Hematopoietic multipotent progenitor cell treated with erythropoietin and hydrocortisone succinate and interleukin-3 and kit ligand, for 6 days (in vitro differentiated cells): ENCODE measurements around the gene PTPRN2.
"Not testable (repeated sequence)": the region's sequence is repeated elsewhere in the genome, so short reads cannot be mapped to it uniquely, and the experiment has no call there.

ENCODE experiments used
- DNase-seq: peaks from one replicate; pipeline ENCODE4 v3.0.0-alpha.2; 2015

Gene PTPRN2

GRCh38 chr7:157752832-157753291 lies 834.8 kb downstream of the PTPRN2 start:
- DNase-seq, result no peak

GRCh38 chr7:157751951-157752673 lies 835.5 kb downstream of the PTPRN2 start:
- no peak for DNase-seq

GRCh38 chr7:157751406-157751805 lies 836.2 kb downstream of the PTPRN2 start:
- no peak for DNase-seq

- DNase-seq, result no peak
Measured at GRCh38 chr7:157750291-157750690, 837.3 kb downstream of the PTPRN2 start.

- DNase-seq, result no peak
Measured at GRCh38 chr7:157745721-157746709, 841.6 kb downstream of the PTPRN2 start.

GRCh38 chr7:157744786-157745601 lies 842.6 kb downstream of the PTPRN2 start:
- no peak for DNase-seq

- no peak for DNase-seq
Measured at GRCh38 chr7:157743781-157744525, 843.7 kb downstream of the PTPRN2 start.

GRCh38 chr7:157740251-157740798 lies 847.3 kb downstream of the PTPRN2 start:
- DNase-seq, result no peak

GRCh38 chr7:157739650-157740049 lies 848.0 kb downstream of the PTPRN2 start:
- DNase-seq, result no peak

GRCh38 chr7:157739031-157739430 lies 848.6 kb downstream of the PTPRN2 start:
- DNase-seq, result no peak

- DNase-seq, result no peak
Measured at GRCh38 chr7:157738066-157738460, 849.6 kb downstream of the PTPRN2 start.

- no peak for DNase-seq
Measured at GRCh38 chr7:157737151-157738065, 850.2 kb downstream of the PTPRN2 start.

GRCh38 chr7:157736341-157736740 lies 851.3 kb downstream of the PTPRN2 start:
- no peak for DNase-seq

- DNase-seq, result no peak
Measured at GRCh38 chr7:157735826-157736225, 851.8 kb downstream of the PTPRN2 start.

- DNase-seq, result no peak
Measured at GRCh38 chr7:157734676-157735640, 852.7 kb downstream of the PTPRN2 start.

- DNase-seq, result not testable (repeated sequence)
Measured at GRCh38 chr7:157733760-157734395, 853.7 kb downstream of the PTPRN2 start.

GRCh38 chr7:157731126-157731525 lies 856.5 kb downstream of the PTPRN2 start:
- no peak for DNase-seq

- DNase-seq, result no peak
Measured at GRCh38 chr7:157730614-157731013, 857.0 kb downstream of the PTPRN2 start.

GRCh38 chr7:157729566-157729965 lies 858.1 kb downstream of the PTPRN2 start:
- DNase-seq, result no peak
